ENCODE measurements around the gene AFF3. TPM values are rescaled to one million over a fixed set of nuclear protein-coding genes. Genes with fewer than 3 reads are reported as not detected.

The AFF3 gene
- total RNA-seq, 1 experiment from 2014 or later: 0.61 TPM

DNA sequence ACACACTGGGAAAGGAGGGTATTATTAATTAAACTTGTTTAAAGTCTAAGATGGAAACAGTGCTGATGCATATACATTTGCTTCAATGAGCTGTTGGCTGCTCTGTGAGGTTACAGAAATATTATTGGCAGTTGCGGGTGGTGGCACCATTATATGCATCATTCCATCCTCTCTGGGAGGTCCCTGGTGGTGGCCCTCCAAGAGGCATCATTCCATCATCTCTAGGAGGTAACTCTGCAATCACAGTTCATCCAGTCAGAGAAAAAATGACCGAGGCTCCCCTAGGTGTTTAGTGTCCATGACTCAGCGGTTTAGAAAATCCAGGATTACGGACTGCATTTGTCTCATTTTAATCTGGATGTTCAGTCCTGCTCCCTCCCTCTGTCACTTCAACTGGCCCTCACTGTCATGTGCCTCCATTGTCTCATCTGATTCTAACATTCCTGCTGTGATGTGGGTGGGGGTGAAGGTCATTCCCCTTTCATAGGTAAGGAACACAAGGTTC, 15.4 kb downstream of the AFF3 start:
- ChIA-PET CTCF (no interaction called here), POLR2A (no interaction called here), RAD21 (ENCODE audit: low non-redundant PET in 1 of 2, low total read pairs in 2 of 2, uncharacterized antibody in 2 of 2, unreplicated experiment in 2 of 2) (no interaction called here)
- Histone ChIP-seq H3K27ac (ENCODE audit: low read depth, low read length) (no peak overlapping the region), H3K9me2 (ENCODE audit: insufficient read depth) (no peaks in the 10 kb centered on the region), H3K36me3 (ENCODE audit: control insufficient read depth in 1 of 2, insufficient read depth in 2 of 2, low read length in 2 of 2) (no peaks in the 10 kb centered on the region), H3K4me2 (ENCODE audit: low read length) (no peak overlapping the region), H2AFZ (ENCODE audit: low read depth, low read length, poor library complexity, severe bottlenecking) (no peak overlapping the region), H3K9me3 (ENCODE audit: control insufficient read depth in 1 of 2, insufficient read depth in 1 of 2, low read depth in 1 of 2, low read length in 2 of 2) (no peaks in the 10 kb centered on the region), H3K4me1 (ENCODE audit: control insufficient read depth in 1 of 2, insufficient read depth in 2 of 2, low read length in 2 of 2) (peaks cover 0 to 6% of the 10 kb centered on the region in 2 experiments; a peak in 2 of 4 replicates), H3K9ac (ENCODE audit: low read length) (no peak overlapping the region), H3K79me2 (ENCODE audit: insufficient read depth, low read length) (no peaks in the 10 kb centered on the region), H3K4me3 (replicated peaks in 1 of 2; ENCODE audit: low read depth in 1 of 2, low read length in 2 of 2) (no peak overlapping the region), H4K20me1 (ENCODE audit: insufficient read depth) (no peaks in the 10 kb centered on the region), H3K27me3 (ENCODE audit: insufficient read depth, low read length) (no peaks in the 10 kb centered on the region)
- BruUV-seq (replicated peaks): no TSS peak
- no peak for DNase-seq (ENCODE audit: low read depth, low spot score)
- TF ChIP-seq SP1 (IDR thresholded peaks at IDR 0.05; ENCODE audit: low read depth) (no peak), POLR2AphosphoS5 (IDR thresholded peaks at IDR 0.05; ENCODE audit: low read depth, low read length) (no peak), JUND (IDR thresholded peaks at IDR 0.05) (no peak)
- TF ChIP-seq, protein P1, sequence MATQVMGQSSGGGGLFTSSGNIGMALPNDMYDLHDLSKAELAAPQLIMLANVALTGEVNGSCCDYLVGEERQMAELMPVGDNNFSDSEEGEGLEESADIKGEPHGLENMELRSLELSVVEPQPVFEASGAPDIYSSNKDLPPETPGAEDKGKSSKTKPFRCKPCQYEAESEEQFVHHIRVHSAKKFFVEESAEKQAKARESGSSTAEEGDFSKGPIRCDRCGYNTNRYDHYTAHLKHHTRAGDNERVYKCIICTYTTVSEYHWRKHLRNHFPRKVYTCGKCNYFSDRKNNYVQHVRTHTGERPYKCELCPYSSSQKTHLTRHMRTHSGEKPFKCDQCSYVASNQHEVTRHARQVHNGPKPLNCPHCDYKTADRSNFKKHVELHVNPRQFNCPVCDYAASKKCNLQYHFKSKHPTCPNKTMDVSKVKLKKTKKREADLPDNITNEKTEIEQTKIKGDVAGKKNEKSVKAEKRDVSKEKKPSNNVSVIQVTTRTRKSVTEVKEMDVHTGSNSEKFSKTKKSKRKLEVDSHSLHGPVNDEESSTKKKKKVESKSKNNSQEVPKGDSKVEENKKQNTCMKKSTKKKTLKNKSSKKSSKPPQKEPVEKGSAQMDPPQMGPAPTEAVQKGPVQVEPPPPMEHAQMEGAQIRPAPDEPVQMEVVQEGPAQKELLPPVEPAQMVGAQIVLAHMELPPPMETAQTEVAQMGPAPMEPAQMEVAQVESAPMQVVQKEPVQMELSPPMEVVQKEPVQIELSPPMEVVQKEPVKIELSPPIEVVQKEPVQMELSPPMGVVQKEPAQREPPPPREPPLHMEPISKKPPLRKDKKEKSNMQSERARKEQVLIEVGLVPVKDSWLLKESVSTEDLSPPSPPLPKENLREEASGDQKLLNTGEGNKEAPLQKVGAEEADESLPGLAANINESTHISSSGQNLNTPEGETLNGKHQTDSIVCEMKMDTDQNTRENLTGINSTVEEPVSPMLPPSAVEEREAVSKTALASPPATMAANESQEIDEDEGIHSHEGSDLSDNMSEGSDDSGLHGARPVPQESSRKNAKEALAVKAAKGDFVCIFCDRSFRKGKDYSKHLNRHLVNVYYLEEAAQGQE (IDR thresholded peaks at IDR 0.05; ENCODE audit: low read depth): no peak
- TF ChIP-seq, protein P2, sequence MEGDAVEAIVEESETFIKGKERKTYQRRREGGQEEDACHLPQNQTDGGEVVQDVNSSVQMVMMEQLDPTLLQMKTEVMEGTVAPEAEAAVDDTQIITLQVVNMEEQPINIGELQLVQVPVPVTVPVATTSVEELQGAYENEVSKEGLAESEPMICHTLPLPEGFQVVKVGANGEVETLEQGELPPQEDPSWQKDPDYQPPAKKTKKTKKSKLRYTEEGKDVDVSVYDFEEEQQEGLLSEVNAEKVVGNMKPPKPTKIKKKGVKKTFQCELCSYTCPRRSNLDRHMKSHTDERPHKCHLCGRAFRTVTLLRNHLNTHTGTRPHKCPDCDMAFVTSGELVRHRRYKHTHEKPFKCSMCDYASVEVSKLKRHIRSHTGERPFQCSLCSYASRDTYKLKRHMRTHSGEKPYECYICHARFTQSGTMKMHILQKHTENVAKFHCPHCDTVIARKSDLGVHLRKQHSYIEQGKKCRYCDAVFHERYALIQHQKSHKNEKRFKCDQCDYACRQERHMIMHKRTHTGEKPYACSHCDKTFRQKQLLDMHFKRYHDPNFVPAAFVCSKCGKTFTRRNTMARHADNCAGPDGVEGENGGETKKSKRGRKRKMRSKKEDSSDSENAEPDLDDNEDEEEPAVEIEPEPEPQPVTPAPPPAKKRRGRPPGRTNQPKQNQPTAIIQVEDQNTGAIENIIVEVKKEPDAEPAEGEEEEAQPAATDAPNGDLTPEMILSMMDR (IDR thresholded peaks at IDR 0.05 in 2 of 3, conservative IDR thresholded peaks at IDR 0.05 in 1 of 3; ENCODE audit: borderline replicate concordance in 1 of 3, insufficient read depth in 1 of 3, low read depth in 2 of 3, low read length in 2 of 3): no peak
- no peak for ATAC-seq
- intact Hi-C loops (cut with micrococcal nuclease): no loop called here

Measured in HCT116 (cell line).